HS-27A (cell line): ENCODE measurements around the gene SEL1L3.
A peak's percentile ranks its signal among the peaks of the same experiment; 100 is the strongest.

Experiments used
- DNase-seq: peaks from one replicate; pipeline ENCODE4 v3.0.0-alpha.2; 2012; ENCODE audit warnings: low read depth, missing footprints

SEL1L3 gene

DNA sequence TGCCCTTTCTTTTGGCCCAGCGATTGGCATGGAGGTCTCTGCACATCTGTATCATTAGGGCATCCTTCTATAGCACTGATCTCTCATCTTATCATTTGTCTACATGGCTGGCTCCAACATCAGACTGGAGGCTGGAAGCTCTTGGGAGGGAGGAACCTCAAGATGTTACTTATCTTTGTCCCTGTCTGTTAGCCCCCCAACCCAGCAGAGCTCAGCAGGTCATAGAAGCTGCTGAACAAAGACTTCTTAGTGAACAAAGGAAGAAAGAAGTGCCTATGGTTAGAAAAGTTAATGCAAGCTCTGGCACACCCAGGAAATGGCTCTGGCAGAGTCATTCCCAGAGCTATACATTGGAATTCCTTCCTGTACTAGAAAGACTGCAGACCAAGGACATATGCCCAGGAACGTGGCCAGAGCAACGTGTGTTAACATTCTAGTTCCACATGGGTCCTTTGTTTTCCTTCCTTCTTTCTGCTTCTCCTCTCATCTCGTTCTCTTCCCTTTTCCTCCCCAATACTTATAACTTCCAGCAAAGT, 74.0 kb downstream of the SEL1L3 start:
- no peak for DNase-seq

DNA sequence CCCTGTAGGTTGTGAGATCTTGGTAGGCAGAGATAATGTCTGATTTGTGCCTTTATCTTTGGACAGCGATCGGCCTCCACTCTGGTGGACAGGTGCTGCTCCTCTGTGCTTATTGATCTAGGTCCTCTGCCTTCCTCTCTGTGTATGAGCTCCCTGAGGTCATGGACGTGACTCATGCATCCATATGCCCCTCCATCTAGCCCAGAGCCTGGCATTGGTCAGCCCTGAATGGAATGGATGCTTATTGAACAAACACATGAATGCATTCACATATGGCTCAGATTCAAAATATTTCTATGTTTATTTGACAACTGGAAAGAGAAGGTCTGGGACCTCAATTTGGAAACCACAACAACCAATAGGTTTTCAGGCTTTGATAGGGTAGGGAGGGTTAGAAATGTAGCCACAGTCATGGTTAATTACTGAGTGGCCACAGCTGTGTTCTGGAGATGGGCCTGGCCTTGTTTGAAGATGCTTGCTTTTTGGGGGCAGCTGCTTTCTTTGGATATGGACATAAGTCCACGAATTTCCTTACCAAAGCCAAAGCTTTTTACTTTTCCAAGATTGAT, 76.2 kb downstream of the SEL1L3 start:
- no peak for DNase-seq

DNA sequence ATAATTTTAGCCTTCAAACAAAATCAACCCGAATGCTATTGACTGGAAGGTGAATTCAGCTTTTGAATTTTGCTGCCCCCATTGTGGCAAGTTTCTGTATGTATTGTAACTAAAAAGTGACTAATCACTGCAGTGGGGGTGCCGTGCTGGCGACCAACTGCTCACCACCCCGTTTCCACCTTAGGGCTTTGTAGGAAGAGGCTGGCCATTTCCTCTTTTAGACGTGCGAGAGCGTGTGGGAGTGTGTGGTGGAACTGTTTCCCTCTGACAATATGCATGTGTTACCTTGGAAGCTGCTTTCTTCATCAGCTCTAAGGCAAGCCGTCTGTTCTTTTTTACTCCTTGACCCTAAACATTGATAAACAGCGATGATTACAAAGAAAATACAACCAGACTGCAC, 78.8 kb downstream of the SEL1L3 start:
- DNase-seq = no peak

GRCh38 chr4:25783126-25783525, 79.7 kb downstream of the SEL1L3 start:
- no peak for DNase-seq

DNA sequence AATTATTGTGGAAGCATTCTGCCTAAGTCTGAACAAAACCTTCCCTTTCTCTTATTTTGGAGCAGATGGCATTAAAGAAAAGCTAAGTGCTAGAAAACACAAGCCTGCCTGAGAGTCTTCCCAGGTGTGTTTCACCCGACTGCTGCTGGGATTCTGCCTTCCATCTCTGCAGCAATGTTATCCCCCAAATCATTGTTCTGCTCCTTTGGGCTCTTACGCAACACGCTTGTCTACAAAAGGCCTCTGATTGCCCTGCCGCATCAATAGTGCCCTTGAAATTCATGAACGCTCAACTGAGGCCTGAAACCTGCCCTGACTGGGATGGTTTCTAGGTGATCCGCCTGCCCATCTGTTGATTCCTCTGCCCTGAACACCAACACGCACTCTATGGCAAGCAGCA, 80.3 kb downstream of the SEL1L3 start:
- DNase-seq = no peak

DNA sequence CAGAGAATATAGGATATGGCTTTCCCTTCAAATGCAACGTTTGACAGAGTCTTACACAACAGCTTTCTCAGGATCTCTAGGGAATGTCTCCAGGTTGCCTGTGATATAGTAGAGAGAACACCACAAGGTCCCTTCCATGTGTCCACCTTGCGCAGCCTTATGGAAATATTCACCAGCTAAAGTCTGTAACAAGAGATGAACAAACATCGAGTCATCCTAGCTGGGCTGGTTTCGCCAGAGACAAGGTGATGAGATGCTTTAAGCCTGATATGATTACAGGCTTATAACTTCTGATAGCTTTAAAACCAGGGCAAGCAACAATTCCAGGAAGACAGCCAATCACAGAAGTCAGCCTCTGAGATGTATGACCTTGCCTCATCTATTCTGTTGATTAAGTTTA, 83.8 kb downstream of the SEL1L3 start:
- DNase-seq = no peak

GRCh38 chr4:25776795-25777194, 86.0 kb downstream of the SEL1L3 start:
- no peak for DNase-seq

DNA sequence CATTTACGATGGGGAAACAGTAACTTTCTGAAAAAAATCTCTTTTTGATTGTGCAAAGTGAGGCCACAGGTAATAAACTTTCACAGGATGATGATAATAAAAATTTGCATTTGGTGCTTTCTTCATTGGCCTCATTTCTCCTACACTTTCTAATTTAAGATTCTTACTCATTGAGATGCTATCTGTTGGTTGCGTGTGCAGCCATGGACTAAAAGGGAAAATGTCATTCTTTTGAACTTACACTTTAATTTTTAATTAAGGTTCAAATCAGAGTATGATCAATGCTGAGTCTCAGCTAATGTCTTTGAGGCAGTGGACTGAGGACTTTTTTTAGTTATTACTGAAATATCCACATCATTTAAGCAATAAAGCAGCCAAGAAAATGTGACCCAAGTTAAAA, 87.6 kb downstream of the SEL1L3 start:
- no peak for DNase-seq

- DNase-seq = no peak
Measured at GRCh38 chr4:25773358-25773757, 89.4 kb downstream of the SEL1L3 start.

DNA sequence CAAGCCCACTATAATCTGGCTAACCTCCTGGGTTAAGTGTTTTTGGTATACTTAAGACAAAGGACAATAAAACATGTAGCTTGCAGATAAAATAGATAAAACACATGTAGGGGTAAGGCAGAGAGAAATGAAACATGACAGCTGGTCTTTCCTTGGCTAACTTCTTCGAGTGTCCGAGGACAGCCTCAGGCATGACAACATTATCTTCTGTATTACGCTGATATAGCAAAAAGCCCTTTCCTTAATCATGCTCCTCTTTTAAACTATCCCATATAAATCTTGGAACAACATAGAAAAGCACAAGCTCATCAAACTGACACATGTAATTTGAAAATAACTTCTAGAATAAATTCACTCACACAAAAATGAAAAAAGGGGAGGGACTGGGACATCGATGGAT, 91.1 kb downstream of the SEL1L3 start:
- no peak for DNase-seq

GRCh38 chr4:25770847-25771246, 91.9 kb downstream of the SEL1L3 start:
- DNase-seq = no peak

DNA sequence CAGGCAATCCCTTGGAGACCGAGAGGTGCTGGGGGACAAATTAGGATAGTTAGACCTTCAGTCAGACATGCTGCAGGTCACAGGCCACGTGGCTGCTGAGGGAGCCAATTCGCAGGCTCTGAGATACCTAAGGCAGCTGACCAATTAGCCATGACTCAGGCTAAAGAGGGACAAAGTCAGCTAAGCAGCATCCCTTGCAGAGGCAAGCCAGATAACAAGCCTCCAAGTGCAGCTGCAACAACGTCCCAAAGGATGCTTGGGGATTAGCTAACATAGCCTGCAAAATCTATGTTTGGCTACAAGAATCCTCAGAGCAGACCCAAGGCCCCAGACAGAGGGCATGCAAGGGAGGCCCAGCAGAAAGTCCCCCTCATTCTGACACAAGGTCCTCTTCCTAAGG, 93.5 kb downstream of the SEL1L3 start:
- no peak for DNase-seq

- DNase-seq = peak; percentile 20
Measured at GRCh38 chr4:25767877-25768725, 94.7 kb downstream of the SEL1L3 start.

- no peak for DNase-seq
Measured at GRCh38 chr4:25760518-25761157, 102.2 kb downstream of the SEL1L3 start.

GRCh38 chr4:25760048-25760447, 102.7 kb downstream of the SEL1L3 start:
- no peak for DNase-seq

DNA sequence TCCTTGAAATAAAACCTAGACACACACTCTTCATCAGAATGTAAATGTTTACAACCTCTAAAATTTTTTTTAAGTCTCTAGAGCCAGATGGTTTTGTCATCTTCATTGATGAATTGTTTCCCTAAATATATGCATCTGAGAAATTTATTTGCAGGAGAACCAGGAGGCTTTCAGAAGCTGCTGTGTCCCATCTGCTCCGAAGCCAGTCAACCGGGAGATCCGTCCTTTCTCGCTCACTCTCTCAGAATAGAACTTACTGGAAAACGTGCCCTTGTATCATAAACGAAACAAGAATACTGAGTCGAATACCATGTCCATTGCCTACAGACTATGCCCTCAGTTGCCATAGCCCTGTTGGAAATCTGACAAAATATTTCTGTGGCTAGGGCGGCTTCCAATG, 103.7 kb downstream of the SEL1L3 start:
- no peak for DNase-seq

- no peak for DNase-seq
Measured at GRCh38 chr4:25757452-25757851, 105.3 kb downstream of the SEL1L3 start.

DNA sequence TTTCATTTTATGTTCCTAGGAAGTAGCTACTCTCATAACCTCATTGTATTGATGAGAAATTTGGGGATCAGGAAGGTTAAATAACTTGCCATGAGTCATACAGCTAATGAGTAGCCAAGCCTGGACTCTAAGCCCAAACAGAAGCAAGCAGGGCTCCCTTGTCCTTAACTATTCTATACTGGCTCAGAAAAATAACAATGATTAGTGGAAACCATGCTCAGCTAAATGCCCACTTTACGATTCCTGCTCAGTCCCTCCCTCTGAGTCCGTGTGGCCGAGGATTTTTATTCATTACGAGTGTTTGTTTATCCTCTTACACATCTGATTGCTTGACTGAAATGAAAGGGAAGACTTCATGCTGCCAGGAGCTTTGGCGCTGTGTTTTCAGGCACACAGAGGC, 106.3 kb downstream of the SEL1L3 start:
- DNase-seq = no peak

DNA sequence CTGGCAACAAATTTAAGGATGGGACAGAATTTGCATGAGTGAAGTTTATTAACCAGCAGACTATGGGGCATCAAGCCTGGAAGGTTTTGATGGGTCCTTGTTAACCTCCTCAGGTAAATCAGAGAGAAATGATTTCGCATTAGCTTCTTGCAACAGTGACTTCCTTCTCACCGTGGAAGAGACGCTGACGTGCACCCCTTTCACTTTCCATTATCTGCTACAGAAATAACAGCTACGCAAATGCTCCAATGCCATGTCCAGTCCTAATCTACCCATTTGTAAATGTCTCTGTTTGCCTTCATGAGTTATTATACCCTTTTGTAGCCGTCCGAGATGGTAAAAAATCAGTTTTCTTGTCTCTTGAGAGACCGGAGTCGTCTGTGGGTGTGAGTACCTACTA, 106.9 kb downstream of the SEL1L3 start:
- no peak for DNase-seq

GRCh38 chr4:25753239-25753638, 109.5 kb downstream of the SEL1L3 start:
- no peak for DNase-seq

DNA sequence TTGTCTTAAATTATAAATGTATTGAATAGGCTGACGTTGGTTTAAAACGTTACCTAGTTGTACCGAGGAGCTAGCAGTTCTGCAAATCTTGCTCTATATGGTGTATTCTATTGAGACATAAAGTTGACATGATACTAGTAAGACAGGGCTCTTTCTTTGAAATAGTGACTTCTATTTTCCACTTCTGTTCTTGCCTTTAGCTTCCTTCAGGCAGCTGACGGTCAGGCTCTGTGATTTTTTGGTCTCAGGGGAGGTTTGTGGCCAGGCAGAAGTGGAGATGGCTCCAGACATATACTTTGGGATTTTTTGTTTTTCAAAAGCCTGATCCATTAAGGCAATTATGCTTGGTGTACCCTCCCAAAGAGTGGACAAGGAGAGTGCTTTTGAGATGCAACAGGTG, 111.9 kb downstream of the SEL1L3 start:
- no peak for DNase-seq

- DNase-seq = no peak
Measured at GRCh38 chr4:25749150-25749794, 113.5 kb downstream of the SEL1L3 start.

DNA sequence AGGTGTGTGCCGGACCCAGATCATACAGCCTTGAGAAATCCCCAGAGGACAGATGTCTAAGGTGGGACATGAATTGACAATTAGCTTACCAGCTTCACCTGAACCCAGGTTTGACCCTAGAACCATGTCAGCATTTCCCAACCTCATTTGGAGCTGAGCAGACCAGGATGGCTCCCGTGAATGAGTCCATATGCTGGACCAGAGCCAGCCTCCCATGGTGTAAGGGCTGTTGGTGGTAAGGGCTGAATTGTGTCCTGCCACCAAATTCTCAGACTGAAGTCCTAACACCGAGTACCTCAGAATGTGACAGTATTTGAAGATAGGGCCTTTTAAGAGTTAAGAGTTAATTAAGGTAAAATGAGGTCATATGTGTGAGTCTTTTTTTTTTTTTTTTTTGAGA, 118.8 kb downstream of the SEL1L3 start:
- no peak for DNase-seq
